ENCODE measurements around the gene C11orf58.

Gene C11orf58

GRCh38 chr11:16769386-16769785 is 30.9 kb downstream of the C11orf58 start:
- DNase-seq: no peak

- no peak for DNase-seq
These were observed 31.6 kb downstream of the C11orf58 start for GRCh38 chr11:16770016-16770415.

- no peak for DNase-seq
These were observed 33.1 kb downstream of the C11orf58 start for GRCh38 chr11:16771350-16772140.

- DNase-seq: no peak
These were observed 33.7 kb downstream of the C11orf58 start for GRCh38 chr11:16772141-16772512.

DNA sequence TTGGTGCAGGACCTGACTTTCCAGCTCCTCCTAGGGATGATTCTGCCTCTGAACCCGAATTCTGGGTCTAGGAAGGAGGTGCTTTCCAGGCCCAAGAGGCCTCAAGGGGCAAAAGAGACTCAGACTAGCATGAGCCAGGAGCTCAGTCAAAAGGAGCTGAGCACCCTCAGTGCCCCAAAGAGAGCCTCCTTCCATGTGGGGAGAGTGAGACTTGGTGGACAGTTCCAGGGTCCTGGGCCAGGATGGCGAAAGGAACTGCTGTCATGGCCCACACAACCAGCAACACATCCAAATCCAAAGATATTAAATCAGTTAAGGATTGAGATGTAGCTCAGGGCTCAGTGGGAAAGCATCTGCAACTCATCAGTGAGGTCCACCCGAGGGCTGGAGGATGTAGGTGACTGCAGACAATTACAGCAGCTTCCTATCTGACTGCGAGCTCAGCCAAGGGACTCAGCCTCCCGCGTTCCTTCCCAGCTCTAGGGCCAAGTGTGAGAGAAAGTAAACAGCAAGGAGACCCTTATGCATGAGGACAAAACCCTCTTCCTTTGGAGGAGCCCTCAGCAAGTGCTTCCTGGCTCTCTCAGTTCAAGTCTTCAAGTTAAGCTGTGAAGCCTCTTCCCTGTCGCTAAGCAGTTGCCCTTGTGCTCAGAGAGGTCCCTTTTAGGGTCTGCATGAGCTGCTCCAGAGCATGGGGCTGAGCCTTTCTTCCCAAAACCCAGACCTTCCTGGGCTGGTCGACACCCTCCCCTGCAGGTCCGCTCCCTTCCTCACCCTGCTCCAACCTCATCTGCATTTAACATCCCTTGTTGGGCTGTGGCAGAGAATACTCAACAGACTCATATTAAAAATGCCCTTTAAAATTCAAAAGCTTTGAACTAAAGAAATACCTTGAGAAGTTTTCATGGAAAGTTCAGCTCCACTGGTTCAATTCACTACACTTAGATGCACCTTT is 35.8 kb downstream of the C11orf58 start:
- no peak for DNase-seq

DNA sequence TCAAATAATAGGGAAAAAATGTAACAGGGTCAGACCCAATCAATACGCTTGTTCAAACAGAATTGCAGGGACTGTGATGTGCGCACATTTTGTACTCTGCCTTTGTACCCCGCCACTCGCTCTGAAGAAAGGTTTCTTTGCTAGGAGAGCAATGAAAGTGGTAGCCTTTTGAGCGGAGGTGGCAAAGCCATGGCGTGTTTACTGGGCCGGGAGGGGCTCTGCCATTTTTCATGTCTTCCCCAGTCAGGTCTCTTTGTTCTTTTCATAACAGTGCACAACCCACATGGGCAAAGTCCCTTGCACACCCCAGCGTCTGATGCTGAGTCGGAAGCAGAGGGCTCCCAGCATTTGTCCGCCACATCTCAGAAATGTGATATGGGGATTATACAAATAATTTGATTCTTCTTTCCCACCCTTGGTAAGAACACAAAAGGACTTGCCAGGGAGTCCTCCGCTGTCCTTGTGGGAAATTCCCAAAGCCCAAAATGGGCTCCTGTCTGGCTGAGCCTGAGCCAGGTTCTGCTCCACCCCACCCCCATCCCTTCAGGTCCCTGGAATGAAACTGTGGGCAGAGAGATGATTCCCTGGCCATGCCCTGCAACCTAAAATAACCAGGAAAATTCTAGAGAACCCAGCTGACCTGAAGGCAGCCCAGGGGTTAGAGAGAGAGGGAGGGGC is 36.6 kb downstream of the C11orf58 start:
- DNase-seq: no peak

- DNase-seq: no peak
These were observed 37.3 kb downstream of the C11orf58 start for GRCh38 chr11:16775614-16776283.

DNA sequence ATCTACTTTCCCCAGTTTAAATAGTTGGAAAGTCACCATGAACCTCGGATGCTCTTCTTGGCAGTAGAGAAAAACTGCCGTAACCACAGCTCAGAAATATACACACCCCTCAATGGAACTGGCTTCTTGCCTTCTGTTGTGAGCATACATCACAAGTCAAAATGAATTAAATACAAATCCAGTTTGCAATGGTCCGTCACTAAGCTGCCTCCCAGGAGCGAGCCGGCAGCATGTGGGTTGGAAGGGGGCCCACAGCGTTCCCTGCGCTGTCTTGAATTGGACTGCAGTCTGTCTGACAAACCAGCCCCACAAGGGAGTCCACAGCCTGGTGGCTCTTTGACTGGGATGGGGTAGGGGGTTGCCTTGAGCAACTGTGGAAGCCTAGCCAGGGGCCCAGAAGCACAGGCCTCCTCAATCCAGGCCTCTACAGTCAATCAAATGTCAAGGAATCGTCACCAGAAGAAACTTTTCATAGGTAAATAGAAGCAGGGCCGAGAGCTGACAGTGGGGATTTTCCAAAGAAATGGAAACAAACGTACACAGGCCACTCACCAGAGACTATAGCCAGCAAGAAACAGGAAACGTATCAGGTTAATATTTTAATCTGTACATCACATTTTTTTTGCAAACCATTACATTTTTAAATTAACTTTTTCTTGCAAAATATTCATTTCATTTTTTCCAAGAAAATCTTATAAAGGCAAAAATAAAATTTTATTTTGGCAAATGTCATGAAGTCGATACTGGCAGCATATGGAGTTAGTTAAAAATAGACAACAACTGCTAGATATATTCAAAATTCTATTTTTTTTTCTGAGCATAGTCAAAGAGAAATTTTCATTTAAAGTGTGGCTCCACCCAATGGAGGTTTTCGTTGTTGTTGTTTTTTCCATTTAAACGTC is 38.5 kb downstream of the C11orf58 start:
- peak; percentile 87 for DNase-seq

DNA sequence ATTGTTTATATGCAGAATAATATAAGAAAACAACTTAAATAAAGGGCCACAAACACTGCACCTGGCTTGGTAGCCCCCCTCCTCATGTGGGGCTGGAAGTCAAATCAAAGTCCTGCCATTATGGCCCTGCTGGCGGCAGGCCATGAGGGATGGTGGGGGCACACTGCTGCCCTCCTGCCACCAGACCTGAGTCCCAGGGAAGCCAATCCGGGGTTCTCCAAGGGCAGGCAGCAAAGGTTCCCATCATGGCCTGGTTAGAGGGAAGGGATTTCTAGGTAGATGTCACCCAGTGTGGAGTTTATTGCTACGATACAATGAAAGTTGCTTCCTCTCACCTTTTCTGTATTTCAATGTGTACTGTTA is 39.1 kb downstream of the C11orf58 start:
- DNase-seq: no peak

- no peak for DNase-seq
These were observed 39.8 kb downstream of the C11orf58 start for GRCh38 chr11:16778286-16778685.

- no peak for DNase-seq
These were observed 40.4 kb downstream of the C11orf58 start for GRCh38 chr11:16778876-16779275.

- no peak for DNase-seq
These were observed 41.0 kb downstream of the C11orf58 start for GRCh38 chr11:16779436-16779835.

GRCh38 chr11:16780146-16780545 is 41.7 kb downstream of the C11orf58 start:
- no peak for DNase-seq

DNA sequence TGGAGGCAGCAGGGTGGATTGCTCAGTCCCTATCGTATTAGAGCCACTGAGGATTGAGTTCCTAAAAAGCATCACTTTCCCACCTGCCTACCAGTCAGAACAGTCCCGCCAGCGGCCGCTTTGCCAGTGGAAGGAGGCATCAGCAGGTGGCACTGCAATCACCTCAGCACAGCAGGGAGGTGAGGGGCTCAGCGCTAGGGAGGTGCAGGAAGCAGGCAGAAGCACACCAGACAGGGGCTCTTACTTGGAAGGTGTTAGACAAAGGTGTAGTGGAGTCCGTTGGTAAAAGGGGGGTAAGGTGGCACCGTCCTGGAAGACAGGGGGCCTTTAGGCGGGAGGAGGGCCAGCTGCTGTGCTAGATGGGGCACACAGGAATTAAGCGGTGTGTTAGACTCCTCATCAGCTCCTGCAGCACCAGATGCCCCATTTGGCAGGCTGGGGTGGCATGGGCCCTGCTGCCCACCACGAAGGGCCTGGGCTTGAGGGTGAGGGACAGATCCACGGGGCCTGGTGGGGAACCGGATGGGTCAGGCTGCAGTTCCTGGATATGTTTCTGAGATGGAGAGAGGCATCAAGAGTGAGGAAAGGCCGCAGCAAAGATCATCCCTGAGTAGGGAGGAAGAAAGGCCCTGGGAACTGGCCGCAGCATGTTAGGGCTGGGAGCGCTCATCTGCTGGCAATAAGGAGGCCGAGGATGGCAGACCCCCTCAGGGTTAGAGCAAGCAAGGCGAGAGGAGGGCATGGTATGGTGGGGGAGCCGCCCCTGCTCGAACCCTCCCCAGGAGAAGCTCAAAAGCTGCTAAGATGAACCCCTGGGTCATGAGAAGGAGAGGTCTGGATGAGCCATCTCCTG is 42.5 kb downstream of the C11orf58 start:
- DNase-seq: no peak

DNA sequence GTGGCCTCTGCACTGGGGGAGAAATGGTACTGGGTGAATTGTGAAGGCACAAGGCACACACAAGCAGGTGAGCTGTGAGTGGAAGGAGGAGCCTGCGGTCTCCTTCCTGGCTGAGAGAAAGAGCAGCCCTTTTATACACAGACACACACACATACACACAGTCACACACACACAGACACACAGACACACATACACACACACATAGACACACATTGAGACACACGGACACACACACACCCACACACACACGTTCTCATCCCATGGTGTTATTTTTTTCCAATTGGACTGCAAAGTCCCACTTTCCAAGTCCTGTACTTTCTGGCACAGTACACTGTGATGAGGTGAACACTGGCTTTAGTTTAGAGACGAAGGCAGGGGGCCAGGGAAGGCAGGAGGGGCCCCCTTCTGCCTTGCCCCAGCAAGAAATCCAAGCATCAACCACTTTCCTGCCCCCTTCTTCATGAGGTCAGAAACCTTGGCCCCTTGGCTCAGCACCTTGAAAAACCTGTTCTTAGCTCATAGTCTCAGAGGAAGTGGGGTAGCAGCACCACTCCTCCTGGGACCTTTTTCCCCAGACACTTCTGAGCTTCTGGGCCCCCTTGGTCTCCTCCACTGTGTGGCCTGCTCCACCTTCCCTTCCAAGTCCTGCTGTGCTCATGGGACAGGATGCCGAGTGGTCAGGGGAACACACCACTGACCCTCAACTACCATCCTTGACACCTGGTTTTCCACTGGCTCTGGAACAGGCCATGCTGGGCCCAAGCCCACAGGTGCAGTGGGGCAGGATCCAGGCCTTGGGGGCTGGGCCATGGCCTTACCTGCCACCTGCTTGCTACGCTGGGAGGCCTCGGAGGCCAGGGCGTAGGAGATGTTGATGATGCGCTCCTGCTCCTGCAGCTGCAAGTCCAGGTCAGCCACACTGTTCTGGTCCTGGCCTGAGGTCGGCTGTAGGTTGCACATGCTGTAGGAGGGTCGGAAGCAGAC is 43.8 kb downstream of the C11orf58 start:
- no peak for DNase-seq

- DNase-seq: no peak
These were observed 44.9 kb downstream of the C11orf58 start for GRCh38 chr11:16783321-16783801.

DNA sequence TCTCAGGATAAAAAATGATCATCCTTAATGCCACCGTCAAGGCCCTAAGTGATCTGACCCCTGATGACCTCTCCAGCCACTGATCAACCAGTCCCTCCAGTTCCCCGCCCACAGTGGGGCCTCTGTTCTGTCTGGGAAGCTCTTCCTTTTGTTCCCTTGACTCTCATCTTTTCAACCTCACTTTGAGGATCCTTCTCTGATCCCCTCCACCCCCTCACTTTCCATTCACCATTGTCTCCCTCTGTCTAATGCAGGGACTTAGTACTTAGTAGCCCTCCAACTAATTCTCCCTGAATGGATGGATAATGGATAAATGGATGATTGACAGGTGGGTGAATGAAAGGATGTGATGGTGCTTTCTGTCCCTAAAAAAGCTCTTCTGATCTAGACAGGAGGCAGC is 45.6 kb downstream of the C11orf58 start:
- no peak for DNase-seq

GRCh38 chr11:16784666-16785065 is 46.2 kb downstream of the C11orf58 start:
- no peak for DNase-seq

- peak; percentile 72 for DNase-seq
These were observed 47.2 kb downstream of the C11orf58 start for GRCh38 chr11:16785520-16786128.

Measured in left hindlimb (tissue), 1 donor.